GM12873 (cell line): ENCODE data around the gene PROC.

Experiments used
- CTCF ChIP-seq: IDR thresholded peaks from 2 replicates; pipeline ENCODE4 v1.5.1; 2012; ENCODE audit warnings: low read depth, mild to moderate bottlenecking, moderate library complexity, low read length, control low read depth; ENCODE audit not compliant: insufficient read depth; ENCODE audit errors: missing control alignments

The PROC gene

GRCh38 chr2:127453013-127453391, 34.8 kb downstream of the PROC start:
- no peak for TF ChIP-seq CTCF

DNA sequence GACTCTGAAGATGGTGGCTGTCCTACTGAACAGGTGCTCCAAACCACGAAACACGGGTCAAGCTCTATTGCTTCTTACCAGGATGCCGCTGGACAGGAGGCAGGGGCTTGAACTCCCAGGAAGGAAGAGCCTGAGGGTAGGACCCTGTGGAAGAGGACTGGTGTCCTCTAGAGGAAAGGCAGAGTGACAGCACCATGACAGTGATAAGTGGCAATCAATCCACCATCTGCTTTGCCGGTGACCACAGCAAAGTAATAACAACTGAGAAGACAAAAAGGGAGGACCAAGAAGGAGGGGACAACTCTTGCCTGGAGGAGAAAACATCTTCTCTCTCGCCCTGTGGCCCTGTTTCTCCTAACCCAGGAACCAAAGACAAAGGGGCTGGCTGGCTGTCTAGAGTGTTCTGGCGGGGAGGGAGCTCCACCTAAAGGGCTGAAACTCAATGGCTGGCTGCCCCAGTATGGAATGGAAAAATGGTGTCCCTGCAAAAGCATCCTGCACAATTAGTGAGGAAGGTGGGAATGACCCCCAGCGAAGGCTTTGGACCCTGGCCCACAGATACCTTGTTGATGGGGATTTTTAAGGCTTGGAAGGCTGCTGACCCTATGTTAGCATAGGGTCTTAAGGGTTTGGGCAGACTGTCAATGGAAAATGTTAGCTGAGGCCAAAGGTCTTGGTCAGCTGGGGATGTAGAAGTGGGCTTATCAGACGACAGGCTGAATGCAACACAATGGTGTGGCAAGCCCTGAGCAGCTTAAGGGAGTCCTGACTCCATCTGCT, 35.4 kb downstream of the PROC start:
- TF ChIP-seq CTCF, result peak; percentile 53

DNA sequence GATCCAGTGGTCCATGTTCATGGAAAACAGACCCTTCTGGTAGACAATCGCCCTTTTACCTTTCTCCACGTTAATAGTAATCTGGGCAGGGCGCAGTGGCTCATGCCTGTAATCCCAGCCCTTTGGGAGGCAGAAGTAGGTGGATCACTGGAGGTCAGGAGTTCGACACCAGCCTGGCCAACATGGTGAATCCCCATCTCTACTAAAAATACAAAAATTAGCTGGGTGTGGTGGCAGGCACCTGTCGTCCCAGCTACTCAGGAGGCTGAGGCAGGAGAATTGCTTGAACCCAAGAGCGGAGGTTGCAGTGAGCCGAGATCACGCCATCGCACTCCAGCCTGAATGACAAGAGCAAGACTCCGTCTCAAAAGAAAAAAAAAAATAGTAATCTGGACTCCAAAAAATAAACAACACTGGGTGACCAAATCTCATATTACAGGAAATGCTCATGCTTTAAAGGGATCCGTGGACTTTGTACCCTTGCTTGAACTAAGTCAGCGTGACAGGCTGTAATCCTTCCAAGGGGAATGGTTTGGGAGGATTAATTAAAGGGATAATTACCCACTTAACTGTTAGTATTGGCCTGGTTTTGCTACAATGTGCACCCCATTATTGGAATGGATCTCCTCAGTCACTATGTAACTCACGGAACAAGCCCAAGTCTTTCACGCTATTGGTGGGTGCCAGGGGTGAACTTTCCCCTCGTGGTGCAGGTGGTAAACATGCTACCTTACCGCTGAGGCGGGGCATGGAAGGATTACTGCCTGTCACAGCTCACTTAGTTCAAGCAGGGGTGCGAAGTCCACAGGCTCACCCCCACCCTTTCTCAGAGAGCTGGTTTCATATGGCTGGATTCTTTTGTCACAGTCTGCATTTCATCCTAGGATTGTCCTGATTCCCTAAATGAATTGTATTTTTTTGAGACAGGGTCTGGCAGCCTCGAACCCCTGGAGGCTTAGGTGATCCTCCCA, 36.7 kb downstream of the PROC start:
- TF ChIP-seq CTCF, result no peak

- TF ChIP-seq CTCF, result no peak
Measured at GRCh38 chr2:127455566-127456493, 37.6 kb downstream of the PROC start.

DNA sequence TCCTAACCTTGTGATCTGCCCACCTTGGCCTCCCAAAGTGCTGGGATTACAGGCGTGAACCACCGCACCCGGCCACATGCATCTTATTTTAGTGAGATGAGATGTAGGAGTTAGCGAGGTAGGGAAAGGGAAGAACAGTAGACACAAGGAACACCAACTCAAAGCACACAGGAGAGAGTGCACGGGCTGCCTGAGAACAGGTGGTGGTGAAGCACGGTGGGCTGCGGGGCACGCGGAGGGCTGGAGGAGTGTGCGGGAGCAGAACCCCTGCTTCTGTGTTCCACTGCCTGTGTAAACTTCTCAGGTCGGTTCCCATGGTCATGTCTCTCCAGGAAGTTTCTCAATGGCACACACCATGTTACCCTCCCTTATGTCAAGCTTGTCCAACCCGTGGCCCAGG, 38.7 kb downstream of the PROC start:
- no peak for TF ChIP-seq CTCF

DNA sequence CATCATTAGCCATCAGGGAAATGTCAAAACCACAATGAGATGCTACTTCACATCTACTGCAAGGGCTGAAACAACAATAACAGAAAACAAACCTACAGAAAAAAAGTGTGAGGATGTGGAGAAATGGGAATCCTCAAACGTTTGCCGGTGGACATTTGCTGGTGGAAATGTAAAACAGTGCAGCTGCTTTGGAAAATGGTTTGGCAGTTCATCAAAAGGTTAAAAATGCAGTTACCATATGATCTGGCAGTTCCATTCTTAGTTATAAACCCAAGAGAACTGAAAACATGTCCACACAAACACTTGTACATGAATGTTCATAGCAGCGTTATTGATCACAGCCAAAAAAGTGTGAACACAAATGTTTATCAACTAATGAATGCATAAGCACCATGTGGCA, 44.2 kb downstream of the PROC start:
- no peak for TF ChIP-seq CTCF
